Measurements from ENCODE around the gene MED13L.

MED13L gene

GRCh38 chr12:116297224-116297834 is 19.8 kb upstream of the MED13L start:
- no peak overlapping the region for H3K27ac ChIP-seq
- TF ChIP-seq, protein P1, sequence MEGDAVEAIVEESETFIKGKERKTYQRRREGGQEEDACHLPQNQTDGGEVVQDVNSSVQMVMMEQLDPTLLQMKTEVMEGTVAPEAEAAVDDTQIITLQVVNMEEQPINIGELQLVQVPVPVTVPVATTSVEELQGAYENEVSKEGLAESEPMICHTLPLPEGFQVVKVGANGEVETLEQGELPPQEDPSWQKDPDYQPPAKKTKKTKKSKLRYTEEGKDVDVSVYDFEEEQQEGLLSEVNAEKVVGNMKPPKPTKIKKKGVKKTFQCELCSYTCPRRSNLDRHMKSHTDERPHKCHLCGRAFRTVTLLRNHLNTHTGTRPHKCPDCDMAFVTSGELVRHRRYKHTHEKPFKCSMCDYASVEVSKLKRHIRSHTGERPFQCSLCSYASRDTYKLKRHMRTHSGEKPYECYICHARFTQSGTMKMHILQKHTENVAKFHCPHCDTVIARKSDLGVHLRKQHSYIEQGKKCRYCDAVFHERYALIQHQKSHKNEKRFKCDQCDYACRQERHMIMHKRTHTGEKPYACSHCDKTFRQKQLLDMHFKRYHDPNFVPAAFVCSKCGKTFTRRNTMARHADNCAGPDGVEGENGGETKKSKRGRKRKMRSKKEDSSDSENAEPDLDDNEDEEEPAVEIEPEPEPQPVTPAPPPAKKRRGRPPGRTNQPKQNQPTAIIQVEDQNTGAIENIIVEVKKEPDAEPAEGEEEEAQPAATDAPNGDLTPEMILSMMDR (conservative IDR thresholded peaks at IDR 0.05): no peak

- H3K27ac ChIP-seq: no peak overlapping the region
- TF ChIP-seq, protein P1 (conservative IDR thresholded peaks at IDR 0.05): no peak
Observed at GRCh38 chr12:116295327-116296263, 18.1 kb upstream of the MED13L start.

DNA sequence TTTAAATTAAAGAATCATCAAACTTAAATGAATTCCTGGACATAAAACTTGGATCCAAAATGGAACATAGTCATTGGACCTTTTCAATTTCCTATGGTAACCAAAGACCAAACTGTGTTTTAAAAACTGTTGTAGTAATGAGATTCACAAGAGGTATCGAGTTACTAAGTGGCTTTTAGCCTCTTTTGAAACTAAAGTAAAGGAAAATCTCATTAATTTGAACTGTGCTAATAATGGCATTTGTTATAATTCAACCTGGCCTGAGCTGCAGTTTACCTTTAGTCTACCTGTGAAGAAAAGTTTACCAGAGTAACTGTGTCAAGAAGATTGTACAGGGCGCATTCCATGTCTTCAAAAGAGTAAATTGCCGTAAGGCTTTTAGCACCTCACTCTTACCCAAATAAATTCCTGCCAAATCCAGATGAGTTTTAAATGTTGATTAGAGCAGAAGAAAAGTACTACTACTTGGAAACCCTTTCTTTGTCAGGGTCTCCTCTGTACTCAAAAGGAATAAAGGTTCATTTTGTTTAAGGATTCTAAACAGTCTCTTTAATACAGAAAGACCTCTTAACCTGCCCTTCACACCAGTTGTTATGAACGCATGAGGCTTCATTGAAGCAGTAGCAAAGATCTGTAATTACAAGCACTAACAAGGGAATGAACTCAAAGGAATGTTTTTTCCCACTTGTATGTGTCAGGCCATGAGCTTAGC is 17.1 kb upstream of the MED13L start:
- TF ChIP-seq, protein P1 (conservative IDR thresholded peaks at IDR 0.05): no peak
- H3K27ac ChIP-seq: no peak overlapping the region

DNA sequence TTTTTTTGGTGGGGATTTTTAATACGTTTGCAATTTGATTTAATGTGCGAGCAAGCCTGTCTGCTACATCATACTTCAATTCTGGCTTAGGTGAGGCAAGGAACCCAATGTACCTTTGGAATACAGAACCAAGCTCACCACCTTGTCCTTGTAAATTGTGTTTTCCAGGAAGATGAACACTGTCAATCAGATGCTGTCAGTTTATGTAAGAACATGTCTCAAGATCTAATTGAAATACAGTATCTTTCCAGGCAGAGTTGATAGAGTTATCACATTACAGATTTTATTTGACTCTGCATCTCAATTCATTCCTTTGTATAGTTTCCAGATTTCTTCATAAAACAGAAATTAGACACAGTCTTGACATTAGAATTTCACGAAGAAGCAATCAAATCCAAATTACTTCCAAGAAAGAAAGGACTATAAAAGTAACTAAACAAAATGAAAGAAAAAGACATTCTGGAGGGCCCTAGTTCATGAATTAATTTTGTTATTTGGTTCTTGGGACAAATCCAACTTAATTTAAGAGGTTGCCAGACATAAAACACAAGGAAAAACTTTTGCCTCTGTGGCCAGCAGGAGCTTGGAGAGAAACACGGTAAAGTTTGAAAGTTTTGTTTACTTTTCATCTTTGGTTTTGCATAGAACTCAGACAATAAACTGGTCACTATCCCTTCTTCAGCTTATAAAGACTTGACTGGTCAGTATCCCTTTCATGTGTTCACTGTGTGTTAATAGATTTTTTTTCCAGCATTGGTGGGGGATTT is 16.4 kb upstream of the MED13L start:
- TF ChIP-seq, protein P1 (conservative IDR thresholded peaks at IDR 0.05): no peak
- H3K27ac ChIP-seq: no peak overlapping the region

- no peak overlapping the region for H3K27ac ChIP-seq
- TF ChIP-seq, protein P1 (conservative IDR thresholded peaks at IDR 0.05): no peak
Observed at GRCh38 chr12:116291218-116291617, 13.7 kb upstream of the MED13L start.

- H3K27ac ChIP-seq: peak overlapping the region; percentile 52
- TF ChIP-seq, protein P1 (conservative IDR thresholded peaks at IDR 0.05): no peak
Observed at GRCh38 chr12:116288735-116289134, 11.2 kb upstream of the MED13L start.

Data from VCaP (cell line).